ENCODE data around the gene LMBR1.

DNA sequence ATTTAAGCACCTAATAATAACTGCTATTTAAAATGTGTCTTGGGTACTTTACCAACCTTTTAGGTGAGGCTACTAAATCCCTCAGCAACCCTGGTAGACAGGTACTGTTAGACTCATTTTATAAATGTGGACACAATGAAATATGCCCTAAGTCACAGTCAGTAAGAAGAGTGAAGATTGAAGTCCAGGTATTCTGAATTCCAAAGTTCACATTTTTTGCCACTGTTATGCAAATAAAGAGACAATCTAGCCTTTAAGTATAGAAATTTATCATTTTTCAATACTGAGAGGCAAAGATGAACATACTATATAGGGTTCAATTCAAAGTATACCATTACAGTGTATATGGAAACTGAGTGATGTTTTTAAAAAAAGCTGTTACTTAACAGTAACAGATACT lies 102.7 kb downstream of the LMBR1 start:
- TF ChIP-seq BHLHE40 (IDR thresholded peaks at IDR 0.05; ENCODE audit: borderline replicate concordance) (no peak), SP1 (IDR thresholded peaks at IDR 0.05) (no peak), HDGF (IDR thresholded peaks at IDR 0.05; ENCODE audit: borderline replicate concordance) (no peak), FOXA1 (IDR thresholded peaks at IDR 0.05) (no peak), FOXM1 (IDR thresholded peaks at IDR 0.05; ENCODE audit: borderline replicate concordance) (no peak), ZNF384 (IDR thresholded peaks at IDR 0.05) (no peak), TARDBP (IDR thresholded peaks at IDR 0.05) (no peak), ELF4 (IDR thresholded peaks at IDR 0.05) (no peak), ARNT (IDR thresholded peaks at IDR 0.05) (no peak), SUZ12 (IDR thresholded peaks at IDR 0.05) (no peak), NFRKB (IDR thresholded peaks at IDR 0.05) (no peak), FOXK2 (IDR thresholded peaks at IDR 0.05) (no peak)
